GM12878 (cell line): ENCODE data around the gene PCSK6. TPM values are rescaled to one million over a fixed set of nuclear protein-coding genes. Genes with fewer than 3 reads are reported as not detected.
"Not testable (repeated sequence)": the region's sequence is repeated elsewhere in the genome, so short reads cannot be mapped to it uniquely, and the experiment has no call there.

Experiments
- ATAC-seq: fragments of 200-7000 bp; cut with Tn5 transposase; 3 replicates; pipeline ENCODE4 v1.9.1; 2020; ENCODE audit warnings: mild to moderate bottlenecking, moderate library complexity
- BruUV-seq: library from RNA; stranded (reverse); fragments of 400-500 nt; replicated peaks from 2 replicates; lab custom pipeline; 2021; lab: Mats Ljungman, UMichigan
- CTCF ChIA-PET: fragments of 300-600 bp; sonication (Branson Sonifier 250); formaldehyde crosslinking; extraction: SDS; loops from one replicate; lab custom pipeline; 2021; ENCODE audit warnings: inconsistent platforms; lab: Yijun Ruan, JAX
- POLR2A ChIA-PET: fragments of 350-600 bp; formaldehyde crosslinking; extraction: SDS; loops from one replicate; lab custom pipeline; 2021; ENCODE audit warnings: inconsistent platforms; lab: Charles Lee
- RAD21 ChIA-PET: fragments of 300-600 bp; sonication (Branson Sonifier 250); formaldehyde crosslinking; loops from one replicate; lab custom pipeline; 2023; ENCODE audit warnings: antibody characterized with exemption; ENCODE audit not compliant: unreplicated experiment; lab: Charles Lee
- SMC1A ChIA-PET: fragments of 300-600 bp; sonication (Branson Sonifier 250); formaldehyde crosslinking; loops from one replicate; lab custom pipeline; 2023; ENCODE audit not compliant: unreplicated experiment, uncharacterized antibody; lab: Charles Lee
- DNase-seq: peaks from one replicate; pipeline ENCODE4 v3.0.0-alpha.2; 2011; ENCODE audit warnings: low read depth, low spot score
- FAIRE-seq: peaks from 3 replicates; lab custom pipeline; 2011; peaks lifted over from hg19 to GRCh38; lab: Jason Lieb, UNC
- H2AFZ ChIP-seq: 2 replicates; pipeline ENCODE4 v1.6.0; 2011; ENCODE audit warnings: low read depth, low read length, control low read depth; ENCODE audit not compliant: control insufficient read depth
- H3K27ac ChIP-seq: 2 replicates; pipeline ENCODE4 v1.5.1; 2011; ENCODE audit warnings: control low read depth; ENCODE audit not compliant: control insufficient read depth, insufficient read depth
- H3K27me3 ChIP-seq, 2 experiments: replicated peaks in 1 of 2; 2 replicates each; pipeline versions ENCODE4 v1.6.0 to v1.6.1; 2011; ENCODE audit warnings: low read length in 1 of 2; ENCODE audit not compliant: control insufficient read depth in 2 of 2, insufficient read depth in 2 of 2
- H3K36me3 ChIP-seq, 2 experiments: 2 replicates each; pipeline ENCODE4 v1.5.1; 2011; ENCODE audit warnings: low read length in 1 of 2; ENCODE audit not compliant: control insufficient read depth in 2 of 2, insufficient read depth in 2 of 2
- H3K4me1 ChIP-seq: 2 replicates; pipeline ENCODE4 v1.6.1; 2011; ENCODE audit warnings: mild to moderate bottlenecking, low read length, moderate library complexity, mixed read lengths; ENCODE audit not compliant: control insufficient read depth, insufficient read depth
- H3K4me2 ChIP-seq: 2 replicates; pipeline ENCODE4 v1.6.0; 2011; ENCODE audit warnings: control low read depth; ENCODE audit not compliant: control insufficient read depth, insufficient read depth
- H3K4me3 ChIP-seq: fragments of 200-600 bp; sonication (generic); 2 replicates; pipeline ENCODE4 v1.5.1; 2016
- H3K79me2 ChIP-seq: 2 replicates; pipeline ENCODE4 v1.6.0; 2011; ENCODE audit warnings: low read length; ENCODE audit not compliant: control insufficient read depth, insufficient read depth
- H3K9ac ChIP-seq: 2 replicates; pipeline ENCODE4 v1.8.0; 2011; ENCODE audit warnings: low read length, control low read depth, mixed read lengths; ENCODE audit not compliant: control insufficient read depth, insufficient read depth
- H3K9me3 ChIP-seq: replicated peaks from 3 replicates; pipeline ENCODE4 v1.5.1; 2011; ENCODE audit warnings: mild to moderate bottlenecking, low read length; ENCODE audit not compliant: control insufficient read depth, insufficient read depth
- H4K20me1 ChIP-seq: 2 replicates; pipeline ENCODE4 v1.6.0; 2011; ENCODE audit not compliant: control insufficient read depth, insufficient read depth
- DPF2 ChIP-seq: fragments of 450-650 bp; IDR thresholded peaks from 2 replicates; pipeline ENCODE4 v1.6.1; 2017; ENCODE audit warnings: mild to moderate bottlenecking
- GABPA ChIP-seq: IDR thresholded peaks from 2 replicates; pipeline ENCODE4 v1.6.1; 2014; ENCODE audit warnings: antibody characterized with exemption, low read depth, mild to moderate bottlenecking, inconsistent platforms
- WGBS: methylation state at CpG from one replicate; pipeline ENCODE4 v1.1.6; 2016; ENCODE audit warnings: low lambda C conversion rate; ENCODE audit not compliant: insufficient replicate concordance, insufficient coverage; ENCODE audit errors: missing lambda C conversion rate; 5-methylcytosine and 5-hydroxymethylcytosine counted together
- in situ Hi-C: fragments of 300-500 bp; cut with MboI; formaldehyde crosslinking; loops from 9 replicates; pipeline ENCODE4 v1.14.3; 2018; ENCODE audit warnings: mixed read lengths
- intact Hi-C: fragments of 100-400 bp; cut with micrococcal nuclease; formaldehyde crosslinking; loops from one replicate; pipeline ENCODE4 v1.14.2; 2022; ENCODE audit not compliant: unreplicated experiment
- polyA plus RNA-seq, 11 experiments: library from polyadenylated mRNA; depleted of rRNA in 4 of 11; unstranded in 6 of 11; stranded (reverse) in 5 of 11; fragments of >200 nt; fragmentation: Nextera tagmentation in 4 of 11; fragmentation: Illumina TruSeq in 1 of 11; extraction: Ambion mirVana in 4 of 11; extraction: Trizol in 1 of 11; gene quantifications; 1 replicate in 1 of 11; 2 replicates in 10 of 11; pipeline versions ENCODE4 v1.2.1 to v1.2.3, GENCODE V29; 2011 to 2016; ENCODE audit warnings: inconsistent platforms in 2 of 11, missing spikeins in 2 of 11, low read depth in 1 of 11
- total RNA-seq, 4 experiments: library from RNA; depleted of rRNA in 3 of 4; stranded (reverse); fragments of >200 nt in 3 of 4; fragmentation: Illumina TruSeq in 1 of 4; extraction: Trizol in 1 of 4; gene quantifications; 2 replicates each; pipeline versions ENCODE4 v1.2.1 to v1.2.3, GENCODE V29; 2013 to 2021

The PCSK6 gene
- total and polyA plus RNA-seq, 10 of the 15 experiments (the other 5 are each of a cell fraction or from before 2014, with no cell fraction given), result 0.19 to 0.67 (median 0.25) TPM; not detected in 4

- Histone ChIP-seq H3K4me1 (no peaks in the 10 kb centered on the region), H3K4me2 (no peak overlapping the region), H3K9me3 (no peaks in the 10 kb centered on the region), H3K27ac (no peak overlapping the region), H3K79me2 (no peaks in the 10 kb centered on the region), H3K27me3 (no peaks in the 10 kb centered on the region; a peak in 2 of 4 replicates), H3K9ac (no peak overlapping the region), H4K20me1 (no peaks in the 10 kb centered on the region), H3K4me3 (no peak overlapping the region), H3K36me3 (no peaks in the 10 kb centered on the region), H2AFZ (no peak overlapping the region)
- ChIA-PET SMC1A (interaction anchor here (0.6 kb wide), 2 partner anchors 31 to 136 kb away, joined by 3 read pairs; no protein-coding TSS in a partner anchor), POLR2A (no interaction called here), RAD21 (no interaction called here), CTCF (no interaction called here)
- no peak for ATAC-seq
- in situ Hi-C loops (no loop called here), intact Hi-C loops (no loop called here)
- no peak for FAIRE-seq
- DNase-seq, result no peak
- no peak for TF ChIP-seq DPF2
- WGBS, result 20% methylated on average over 7 of the region's 7 CpGs
- no TSS peak for BruUV-seq
Observed at GRCh38 chr15:101424984-101425383, 64.5 kb downstream of the PCSK6 start.

- ChIA-PET CTCF (no interaction called here), POLR2A (no interaction called here)
- no peak for FAIRE-seq
- Histone ChIP-seq H3K9ac (no peak overlapping the region), H2AFZ (no peak overlapping the region), H3K27ac (no peak overlapping the region), H3K36me3 (no peaks in the 10 kb centered on the region)
- no peak for DNase-seq
- BruUV-seq, result no TSS peak
- in situ Hi-C loops, result no loop called here
- 41% methylated on average over 4 of the region's 4 CpGs for WGBS
- no peak for ATAC-seq
- no peak for TF ChIP-seq GABPA
- TF ChIP-seq, all 136 proteins: peak for 0
- Histone ChIP-seq H3K4me1 (no peaks in the 10 kb centered on the region), H4K20me1 (no peaks in the 10 kb centered on the region), H3K4me2 (no peak overlapping the region), H3K79me2 (no peaks in the 10 kb centered on the region), H3K4me3 (no peak overlapping the region), H3K27me3 (no peaks in the 10 kb centered on the region; a peak in 1 of 4 replicates), H3K9me3 (no peaks in the 10 kb centered on the region; the same call in 2 of the 3 replicates)
- RAD21 ChIA-PET, result no interaction called here
- SMC1A ChIA-PET, result interaction anchor here (0.7 kb wide), 1 partner anchor 163 kb away, joined by 4 read pairs; no protein-coding TSS in a partner anchor
- intact Hi-C loops, result no loop called here
Observed at GRCh38 chr15:101420232-101420631, 69.3 kb downstream of the PCSK6 start.

- DNase-seq, H3K79me2 ChIP-seq, H3K36me3 ChIP-seq, intact Hi-C loops, FAIRE-seq, H3K4me2 ChIP-seq, H3K9ac ChIP-seq, CTCF ChIA-PET, in situ Hi-C loops, SMC1A ChIA-PET, POLR2A ChIA-PET, BruUV-seq, H3K9me3 ChIP-seq, H3K27ac ChIP-seq, ATAC-seq, H3K4me3 ChIP-seq, H3K4me1 ChIP-seq, H3K27me3 ChIP-seq, RAD21 ChIA-PET, H4K20me1 ChIP-seq, H2AFZ ChIP-seq: not testable (repeated sequence)
- 32% methylated on average over 6 of the region's 6 CpGs for WGBS
Observed at GRCh38 chr15:101416475-101416874, 73.0 kb downstream of the PCSK6 start.
